GM10266 (cell line): Measurements from ENCODE around the gene DENND1A.

Source experiments
- DNase-seq: peaks from one replicate; pipeline ENCODE4 v3.0.0; 2012; ENCODE audit errors: extremely low spot score
- CTCF ChIP-seq: IDR thresholded peaks from 2 replicates; pipeline ENCODE4 v1.5.1; 2012; ENCODE audit warnings: mild to moderate bottlenecking, low read depth; ENCODE audit not compliant: control insufficient read depth, insufficient read depth; ENCODE audit errors: missing control alignments

Gene DENND1A

GRCh38 chr9:123848447-123849085 is 81.4 kb downstream of the DENND1A start:
- no peak for TF ChIP-seq CTCF
- no peak for DNase-seq

GRCh38 chr9:123846966-123847365 is 83.0 kb downstream of the DENND1A start:
- DNase-seq, result no peak
- TF ChIP-seq CTCF, result no peak

- no peak for DNase-seq
- no peak for TF ChIP-seq CTCF
Measured at GRCh38 chr9:123843703-123844102, 86.2 kb downstream of the DENND1A start.

GRCh38 chr9:123835821-123836220 is 94.1 kb downstream of the DENND1A start:
- no peak for TF ChIP-seq CTCF
- no peak for DNase-seq

GRCh38 chr9:123834889-123835562 is 94.9 kb downstream of the DENND1A start:
- peak; percentile 15 for DNase-seq
- TF ChIP-seq CTCF, result no peak

GRCh38 chr9:123834218-123834888 is 95.6 kb downstream of the DENND1A start:
- no peak for DNase-seq

More at GRCh38 chr9:123834218-123834888, 95.6 kb downstream of the DENND1A start:
- TF ChIP-seq CTCF, result no peak
